ENCODE results near the gene TPPP.

The TPPP gene

GRCh38 chr5:640461-641330 lies 52.5 kb downstream of the TPPP start:
- DNase-seq (ENCODE audit: low read depth): no peak
- TF ChIP-seq, protein P1, sequence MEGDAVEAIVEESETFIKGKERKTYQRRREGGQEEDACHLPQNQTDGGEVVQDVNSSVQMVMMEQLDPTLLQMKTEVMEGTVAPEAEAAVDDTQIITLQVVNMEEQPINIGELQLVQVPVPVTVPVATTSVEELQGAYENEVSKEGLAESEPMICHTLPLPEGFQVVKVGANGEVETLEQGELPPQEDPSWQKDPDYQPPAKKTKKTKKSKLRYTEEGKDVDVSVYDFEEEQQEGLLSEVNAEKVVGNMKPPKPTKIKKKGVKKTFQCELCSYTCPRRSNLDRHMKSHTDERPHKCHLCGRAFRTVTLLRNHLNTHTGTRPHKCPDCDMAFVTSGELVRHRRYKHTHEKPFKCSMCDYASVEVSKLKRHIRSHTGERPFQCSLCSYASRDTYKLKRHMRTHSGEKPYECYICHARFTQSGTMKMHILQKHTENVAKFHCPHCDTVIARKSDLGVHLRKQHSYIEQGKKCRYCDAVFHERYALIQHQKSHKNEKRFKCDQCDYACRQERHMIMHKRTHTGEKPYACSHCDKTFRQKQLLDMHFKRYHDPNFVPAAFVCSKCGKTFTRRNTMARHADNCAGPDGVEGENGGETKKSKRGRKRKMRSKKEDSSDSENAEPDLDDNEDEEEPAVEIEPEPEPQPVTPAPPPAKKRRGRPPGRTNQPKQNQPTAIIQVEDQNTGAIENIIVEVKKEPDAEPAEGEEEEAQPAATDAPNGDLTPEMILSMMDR (IDR thresholded peaks at IDR 0.05; ENCODE audit: insufficient read depth, low read depth, low read length, missing control alignments): no peak
- H3K4me3 ChIP-seq (ENCODE audit: low read length): no peak overlapping the region

DNA sequence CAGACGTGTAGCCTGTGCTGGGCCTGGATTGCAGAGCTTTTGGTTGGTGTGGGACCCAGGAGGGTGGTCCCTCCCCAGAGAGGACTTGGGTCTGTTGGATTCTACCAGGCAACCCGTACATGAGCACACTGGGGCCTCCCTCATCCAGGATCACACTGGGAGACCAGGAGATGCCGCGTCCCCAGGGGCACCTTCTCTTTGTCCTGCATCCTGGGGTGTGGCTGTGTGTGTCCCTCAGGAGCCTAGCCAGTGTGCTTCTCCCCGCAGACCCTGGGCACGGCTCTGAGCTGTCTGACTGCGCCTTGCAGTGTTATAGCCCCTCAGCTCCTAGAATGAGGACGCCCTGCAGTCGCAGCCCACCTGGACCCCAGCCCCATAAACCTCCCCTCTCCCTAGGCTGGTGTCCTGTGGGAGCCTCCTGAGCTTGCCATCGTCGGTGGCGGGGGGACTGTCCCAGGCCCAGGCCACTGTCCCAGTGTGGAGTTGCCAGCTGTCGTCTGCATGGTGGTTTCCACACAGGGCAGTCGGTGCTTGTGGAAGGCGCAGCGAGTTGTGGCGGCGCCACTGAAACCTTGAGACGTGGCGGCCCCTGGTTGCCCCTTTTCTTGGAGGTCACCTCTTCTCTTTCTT lies 53.5 kb downstream of the TPPP start:
- TF ChIP-seq, protein P1 (IDR thresholded peaks at IDR 0.05; ENCODE audit: insufficient read depth, low read depth, low read length, missing control alignments): no peak
- no peak for DNase-seq (ENCODE audit: low read depth)
- no peak overlapping the region for H3K4me3 ChIP-seq (ENCODE audit: low read length)

GRCh38 chr5:639253-639530 lies 54.0 kb downstream of the TPPP start:
- no peak overlapping the region for H3K4me3 ChIP-seq (ENCODE audit: low read length)
- no peak for DNase-seq (ENCODE audit: low read depth)
- TF ChIP-seq, protein P1 (IDR thresholded peaks at IDR 0.05; ENCODE audit: insufficient read depth, low read depth, low read length, missing control alignments): no peak

DNA sequence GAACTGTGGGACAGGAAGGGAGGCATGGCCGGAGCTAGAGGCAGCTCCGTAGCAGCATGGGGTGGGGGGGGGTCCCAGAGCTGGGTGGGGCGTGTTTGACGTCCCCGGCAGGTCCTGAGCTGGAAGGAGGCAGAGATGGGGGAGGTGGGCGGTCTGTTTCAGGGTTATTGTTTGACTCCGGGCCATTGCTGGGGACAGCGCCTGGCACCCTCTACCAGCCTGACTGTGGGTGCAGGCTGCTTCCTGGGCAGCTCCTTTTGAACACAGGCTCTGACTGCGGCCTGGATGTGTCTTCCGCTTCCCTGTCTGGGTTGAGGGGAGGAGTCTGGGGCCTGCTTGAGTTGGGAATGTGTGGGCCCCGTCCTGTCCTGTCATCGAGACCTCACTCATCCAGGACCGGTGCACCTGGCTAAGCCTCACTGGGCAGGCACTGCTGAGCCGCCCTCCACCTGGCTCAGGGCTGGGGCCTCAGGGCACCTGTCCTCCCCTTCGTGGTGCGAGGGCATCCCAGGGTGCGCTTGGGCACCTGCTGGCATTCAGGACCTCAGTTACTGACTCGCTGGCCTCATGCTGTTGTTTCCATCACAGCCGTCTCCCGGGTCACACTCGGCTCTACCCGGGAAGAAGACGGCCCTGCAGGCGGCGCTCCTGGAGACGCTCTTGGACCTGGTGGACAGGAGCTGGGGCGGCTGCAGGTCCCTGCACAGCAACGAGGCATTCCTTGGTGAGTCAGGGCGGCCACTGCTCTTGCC lies 54.5 kb downstream of the TPPP start:
- H3K4me3 ChIP-seq (ENCODE audit: low read length): no peak overlapping the region
- TF ChIP-seq, protein P1 (IDR thresholded peaks at IDR 0.05; ENCODE audit: insufficient read depth, low read depth, low read length, missing control alignments): no peak
- DNase-seq (ENCODE audit: low read depth): no peak

DNA sequence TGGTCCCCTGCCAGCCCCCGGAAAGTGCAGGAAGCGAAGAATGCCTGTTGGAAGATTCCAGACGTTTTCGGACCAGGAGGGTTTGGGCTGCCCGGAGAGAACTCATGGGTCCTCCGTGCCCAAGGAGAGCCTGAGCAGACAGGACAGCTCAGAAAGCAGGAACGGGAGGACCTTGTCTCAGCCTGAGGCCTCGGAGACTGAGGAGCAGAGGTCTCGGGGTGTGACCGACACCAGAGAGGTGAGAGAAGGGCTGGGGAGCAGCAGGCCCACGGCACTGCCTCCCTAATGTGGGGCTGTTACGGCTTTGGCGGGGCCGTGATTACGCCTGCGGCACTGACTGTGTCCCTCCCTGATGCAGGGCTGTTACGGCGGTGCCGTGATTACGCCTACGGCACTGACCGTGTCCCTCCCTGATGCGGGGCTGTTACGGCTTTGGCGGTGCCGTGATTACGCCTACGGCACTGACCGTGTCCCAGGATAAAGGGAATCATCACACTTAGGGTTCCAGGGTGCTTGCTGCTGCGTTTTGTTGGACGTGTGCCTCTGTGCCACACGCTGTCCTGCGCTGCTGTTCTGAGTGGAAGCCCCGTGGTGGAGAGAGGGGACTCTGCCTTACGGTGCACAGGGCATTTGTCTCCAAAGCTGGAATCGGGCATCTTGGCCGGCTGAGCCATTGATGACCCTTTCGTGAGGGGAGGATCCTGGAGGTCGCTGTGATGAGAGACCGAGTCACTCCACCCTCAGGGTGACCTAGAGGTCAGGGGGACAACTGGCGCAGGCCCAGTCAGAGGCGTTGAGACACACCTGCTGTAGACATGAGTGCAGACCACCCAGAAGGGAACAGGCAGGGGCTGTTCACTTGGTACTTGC lies 55.3 kb downstream of the TPPP start:
- TF ChIP-seq, protein P1 (IDR thresholded peaks at IDR 0.05; ENCODE audit: insufficient read depth, low read depth, low read length, missing control alignments): no peak
- DNase-seq (ENCODE audit: low read depth): no peak
- H3K4me3 ChIP-seq (ENCODE audit: low read length): no peak overlapping the region

- TF ChIP-seq, protein P1 (IDR thresholded peaks at IDR 0.05; ENCODE audit: insufficient read depth, low read depth, low read length, missing control alignments): no peak
- no peak for DNase-seq (ENCODE audit: low read depth)
- H3K4me3 ChIP-seq (ENCODE audit: low read length): no peak overlapping the region
Measured at GRCh38 chr5:636951-637350, 56.2 kb downstream of the TPPP start.

All from epithelial cell of esophagus (primary cell).